Measurements from ENCODE around the gene RPL23. TPM values are rescaled to one million over a fixed set of nuclear protein-coding genes. Genes with fewer than 3 reads are reported as not detected.

RPL23 gene
- total RNA-seq, 2 experiments from 2014 or later, result 1,908 to 1,957 TPM

DNA sequence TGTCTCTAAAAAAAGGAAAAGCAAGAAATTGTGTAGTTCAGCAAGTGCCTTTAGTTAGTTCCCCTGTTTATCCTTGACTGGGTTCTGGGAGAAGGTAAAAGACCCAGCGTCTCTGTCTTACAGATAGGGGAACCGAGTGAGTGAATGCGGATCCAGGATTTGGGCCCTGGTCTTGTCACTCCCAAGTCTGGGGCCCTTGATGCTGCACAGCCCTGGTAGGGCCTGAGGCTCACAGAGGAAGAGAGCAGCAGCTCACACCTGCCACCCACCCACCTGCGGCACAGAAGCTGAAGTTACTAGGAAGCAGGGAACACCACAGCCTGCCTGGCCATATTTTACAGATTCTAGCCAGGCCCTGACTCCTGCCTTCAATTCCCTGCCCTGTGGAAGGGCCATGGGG, 38.6 kb upstream of the RPL23 start:
- no peaks in the 10 kb centered on the region for H3K27me3 Mint-ChIP-seq
- intact Hi-C loops (cut with micrococcal nuclease), result loop anchor here (5.0 kb wide), 1 partner anchor 35 kb away; the partner anchor contains the start of gene LASP1NB
- TF ChIP-seq, protein P1, sequence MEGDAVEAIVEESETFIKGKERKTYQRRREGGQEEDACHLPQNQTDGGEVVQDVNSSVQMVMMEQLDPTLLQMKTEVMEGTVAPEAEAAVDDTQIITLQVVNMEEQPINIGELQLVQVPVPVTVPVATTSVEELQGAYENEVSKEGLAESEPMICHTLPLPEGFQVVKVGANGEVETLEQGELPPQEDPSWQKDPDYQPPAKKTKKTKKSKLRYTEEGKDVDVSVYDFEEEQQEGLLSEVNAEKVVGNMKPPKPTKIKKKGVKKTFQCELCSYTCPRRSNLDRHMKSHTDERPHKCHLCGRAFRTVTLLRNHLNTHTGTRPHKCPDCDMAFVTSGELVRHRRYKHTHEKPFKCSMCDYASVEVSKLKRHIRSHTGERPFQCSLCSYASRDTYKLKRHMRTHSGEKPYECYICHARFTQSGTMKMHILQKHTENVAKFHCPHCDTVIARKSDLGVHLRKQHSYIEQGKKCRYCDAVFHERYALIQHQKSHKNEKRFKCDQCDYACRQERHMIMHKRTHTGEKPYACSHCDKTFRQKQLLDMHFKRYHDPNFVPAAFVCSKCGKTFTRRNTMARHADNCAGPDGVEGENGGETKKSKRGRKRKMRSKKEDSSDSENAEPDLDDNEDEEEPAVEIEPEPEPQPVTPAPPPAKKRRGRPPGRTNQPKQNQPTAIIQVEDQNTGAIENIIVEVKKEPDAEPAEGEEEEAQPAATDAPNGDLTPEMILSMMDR (IDR thresholded peaks at IDR 0.05), result no peak
- H3K36me3 Mint-ChIP-seq (ENCODE audit: low read depth), result peaks cover 58% of the 10 kb centered on the region
- POLR2A ChIA-PET, result interaction anchor here (0.8 to 4.2 kb wide), 5 partner anchors 18 to 75 kb away, joined by 3 to 25 read pairs (median 4); partner anchors contain the start of genes FBXO47 and LASP1
- H3K4me3 Mint-ChIP-seq, result peak overlapping the region; percentile 0
- DNase-seq, result peak; percentile 64
- H3K9me3 Mint-ChIP-seq, result no peaks in the 10 kb centered on the region
- CTCF ChIA-PET, result interaction anchor here (0.9 to 1.8 kb wide), 4 partner anchors 21 to 91 kb away, joined by 3 to 5 read pairs (median 4); partner anchors contain the start of gene LASP1
- H3K27ac Mint-ChIP-seq, result peak overlapping the region; percentile 81
- ATAC-seq, result peak; percentile 35
- H3K4me1 Mint-ChIP-seq (ENCODE audit: low read depth), result peaks cover 85% of the 10 kb centered on the region

DNA sequence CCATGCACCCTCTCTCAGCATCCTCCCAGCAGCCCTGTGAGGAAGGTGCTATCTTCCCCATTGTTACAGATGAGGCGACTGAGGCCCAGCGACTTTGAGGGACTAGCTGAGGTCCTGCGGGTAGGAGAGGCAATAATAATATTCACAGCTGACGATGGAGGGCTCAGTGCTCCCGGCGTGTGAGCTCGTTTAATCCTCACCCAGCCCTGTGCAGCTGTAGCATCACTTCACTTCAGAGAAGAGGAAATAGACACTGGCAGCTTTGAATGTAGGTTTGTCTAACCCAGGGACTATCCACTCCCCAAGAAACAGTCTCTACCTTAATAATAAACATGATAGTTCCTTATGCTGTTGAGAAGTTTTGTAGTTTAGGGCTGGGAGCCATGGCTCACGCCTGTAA, 37.9 kb upstream of the RPL23 start:
- TF ChIP-seq, protein P1 (IDR thresholded peaks at IDR 0.05), result no peak
- intact Hi-C loops (cut with micrococcal nuclease), result loop anchor here (5.0 kb wide), 1 partner anchor 36 kb away; the partner anchor contains the start of gene LASP1NB
- Mint-ChIP-seq H3K4me3 (peak overlapping the region; percentile 0), H3K9me3 (no peaks in the 10 kb centered on the region), H3K27me3 (no peaks in the 10 kb centered on the region), H3K27ac (peak overlapping the region; percentile 81), H3K4me1 (ENCODE audit: low read depth) (peaks cover 85% of the 10 kb centered on the region), H3K36me3 (ENCODE audit: low read depth) (peaks cover 54% of the 10 kb centered on the region)
- POLR2A ChIA-PET, result interaction anchor here (0.8 to 4.2 kb wide), 5 partner anchors 9 to 76 kb away, joined by 3 to 25 read pairs (median 4); partner anchors contain the start of genes FBXO47 and LASP1
- no peak for DNase-seq
- ATAC-seq, result peak; percentile 15
- CTCF ChIA-PET, result interaction anchor here (0.9 to 1.8 kb wide), 4 partner anchors 20 to 92 kb away, joined by 3 to 5 read pairs (median 4); partner anchors contain the start of gene LASP1

DNA sequence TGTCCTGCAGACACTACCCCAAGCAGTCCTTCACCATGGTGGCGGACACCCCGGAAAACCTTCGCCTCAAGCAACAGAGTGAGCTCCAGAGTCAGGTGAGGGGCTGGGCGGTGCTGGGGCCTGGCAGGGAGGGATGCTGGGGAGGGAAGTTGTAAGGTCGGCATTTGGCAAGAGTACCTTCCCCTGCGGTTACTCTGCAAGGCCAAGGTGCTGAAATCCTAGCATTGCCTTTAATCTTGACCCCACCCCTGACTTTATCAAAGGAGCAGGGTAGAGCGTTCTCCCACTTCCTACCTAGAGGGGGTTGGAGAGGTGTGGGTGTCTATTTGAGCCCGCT, 36.9 kb upstream of the RPL23 start:
- H3K27ac Mint-ChIP-seq, result peak overlapping the region; percentile 81

DNA sequence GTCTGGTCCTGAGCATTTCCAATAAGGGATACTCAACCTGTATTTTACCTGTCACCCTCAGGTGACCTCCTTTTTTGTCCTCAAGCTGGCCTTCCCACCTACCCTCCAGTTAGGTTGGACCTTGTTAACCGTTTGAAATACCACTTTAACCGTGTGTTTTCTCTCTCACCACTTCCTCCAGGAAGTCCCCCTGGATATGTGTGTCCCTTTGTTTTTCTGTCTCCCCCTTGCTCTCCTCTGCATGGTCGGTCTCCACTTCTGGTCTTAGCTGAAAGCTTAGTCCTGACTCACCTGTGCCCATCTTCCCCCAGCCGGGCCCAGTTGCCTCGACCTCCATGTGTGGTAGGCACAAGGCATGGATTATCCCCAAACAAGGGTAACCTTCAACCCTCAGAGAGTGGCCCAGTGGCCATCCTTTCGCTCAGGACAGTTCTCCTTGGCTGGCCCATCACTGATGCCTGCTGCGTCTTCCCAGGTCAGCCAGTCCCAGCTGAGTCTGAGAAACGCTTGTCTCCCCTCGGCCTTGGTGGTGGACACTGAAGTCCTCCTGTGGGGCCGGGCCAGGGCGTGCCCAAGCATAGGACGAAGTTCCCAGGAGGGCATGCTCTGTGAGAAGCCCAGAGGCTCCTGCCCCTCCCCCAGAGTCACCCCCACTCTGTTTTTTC, 36.4 kb upstream of the RPL23 start:
- Mint-ChIP-seq H3K27me3 (no peaks in the 10 kb centered on the region), H3K9me3 (no peaks in the 10 kb centered on the region), H3K4me1 (ENCODE audit: low read depth) (peaks cover 90% of the 10 kb centered on the region), H3K36me3 (ENCODE audit: low read depth) (peaks cover 61% of the 10 kb centered on the region), H3K27ac (peak overlapping the region; percentile 81), H3K4me3 (peak overlapping the region; percentile 38)
- TF ChIP-seq, protein P1 (IDR thresholded peaks at IDR 0.05), result no peak
- no peak for ATAC-seq
- ChIA-PET POLR2A (interaction anchor here (0.8 to 6.1 kb wide), 8 partner anchors 8 to 53 kb away, joined by 3 to 53 read pairs (median 4); partner anchors contain the start of gene LASP1NB), CTCF (interaction anchor here (1.1 to 1.2 kb wide), 3 partner anchors 8 to 22 kb away, joined by 3 read pairs; no protein-coding TSS in a partner anchor)
- intact Hi-C loops (cut with micrococcal nuclease), result loop anchor here (5.0 kb wide), 1 partner anchor 37 kb away; the partner anchor contains the start of gene LASP1NB
- no peak for DNase-seq

More for the DNA sequence above, 36.9 kb upstream of the RPL23 start:
- DNase-seq, result peak; percentile 35
- peak; percentile 8 for ATAC-seq
- H3K9me3 Mint-ChIP-seq, result no peaks in the 10 kb centered on the region
- no peaks in the 10 kb centered on the region for H3K27me3 Mint-ChIP-seq
- ChIA-PET CTCF (interaction anchor here (1.1 to 1.2 kb wide), 2 partner anchors 13 to 23 kb away, joined by 3 read pairs; no protein-coding TSS in a partner anchor), POLR2A (interaction anchor here (1.1 to 6.1 kb wide), 6 partner anchors 9 to 38 kb away, joined by 3 to 53 read pairs (median 4); partner anchors contain the start of gene LASP1NB)
- H3K36me3 Mint-ChIP-seq (ENCODE audit: low read depth), result peaks cover 56% of the 10 kb centered on the region
- TF ChIP-seq, protein P1 (IDR thresholded peaks at IDR 0.05), result no peak
- intact Hi-C loops (cut with micrococcal nuclease), result loop anchor here (5.0 kb wide), 1 partner anchor 37 kb away; the partner anchor contains the start of gene LASP1NB
- H3K4me1 Mint-ChIP-seq (ENCODE audit: low read depth), result peaks cover 88% of the 10 kb centered on the region
- H3K4me3 Mint-ChIP-seq, result peak overlapping the region; percentile 38
